ENCODE data around the gene ABL1.
"Not testable (repeated sequence)": the region's sequence is repeated elsewhere in the genome, so short reads cannot be mapped to it uniquely, and the experiment has no call there.

Gene ABL1

DNA sequence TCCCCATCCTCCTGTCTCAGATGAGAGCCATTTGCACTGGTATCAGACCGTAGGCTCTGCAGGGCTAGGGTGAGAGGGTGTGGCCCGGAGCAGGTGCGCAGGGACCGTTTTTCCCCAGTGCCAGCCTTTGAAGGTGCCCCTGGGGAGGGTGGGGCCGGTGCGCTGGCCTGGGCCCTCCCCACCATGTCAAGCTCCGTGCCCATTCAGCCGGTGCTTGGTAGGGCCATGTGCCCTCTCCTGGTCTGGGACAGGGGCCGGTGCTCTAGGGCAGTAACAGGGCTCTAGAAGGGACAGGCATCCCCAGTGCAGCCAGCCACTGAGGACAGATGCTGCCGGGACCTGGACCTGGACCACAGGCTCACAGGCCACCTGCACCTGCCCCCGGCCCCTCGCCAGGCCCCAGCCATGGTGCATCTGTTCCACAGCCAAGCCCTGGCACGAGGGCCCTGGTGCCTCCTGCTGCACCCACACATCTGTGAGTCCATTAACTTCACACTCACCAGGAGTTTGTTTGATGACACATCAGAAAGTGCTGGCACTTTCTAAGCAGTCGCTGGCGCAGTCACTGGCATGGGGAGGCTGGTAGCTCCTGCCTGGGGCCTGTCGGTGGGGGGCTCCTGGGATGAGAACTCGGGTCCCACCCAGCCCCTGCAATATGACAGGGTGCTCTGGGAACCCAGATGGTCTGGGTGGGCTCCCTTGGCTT is 66.6 kb downstream of the ABL1 start:
- DNase-seq = no peak

- no peak for DNase-seq
Observed at GRCh38 chr9:130902204-130903185, 67.4 kb downstream of the ABL1 start.

- no peak for DNase-seq
Observed at GRCh38 chr9:130903194-130904069, 68.4 kb downstream of the ABL1 start.

GRCh38 chr9:130904070-130905044 is 69.3 kb downstream of the ABL1 start:
- no peak for DNase-seq

DNA sequence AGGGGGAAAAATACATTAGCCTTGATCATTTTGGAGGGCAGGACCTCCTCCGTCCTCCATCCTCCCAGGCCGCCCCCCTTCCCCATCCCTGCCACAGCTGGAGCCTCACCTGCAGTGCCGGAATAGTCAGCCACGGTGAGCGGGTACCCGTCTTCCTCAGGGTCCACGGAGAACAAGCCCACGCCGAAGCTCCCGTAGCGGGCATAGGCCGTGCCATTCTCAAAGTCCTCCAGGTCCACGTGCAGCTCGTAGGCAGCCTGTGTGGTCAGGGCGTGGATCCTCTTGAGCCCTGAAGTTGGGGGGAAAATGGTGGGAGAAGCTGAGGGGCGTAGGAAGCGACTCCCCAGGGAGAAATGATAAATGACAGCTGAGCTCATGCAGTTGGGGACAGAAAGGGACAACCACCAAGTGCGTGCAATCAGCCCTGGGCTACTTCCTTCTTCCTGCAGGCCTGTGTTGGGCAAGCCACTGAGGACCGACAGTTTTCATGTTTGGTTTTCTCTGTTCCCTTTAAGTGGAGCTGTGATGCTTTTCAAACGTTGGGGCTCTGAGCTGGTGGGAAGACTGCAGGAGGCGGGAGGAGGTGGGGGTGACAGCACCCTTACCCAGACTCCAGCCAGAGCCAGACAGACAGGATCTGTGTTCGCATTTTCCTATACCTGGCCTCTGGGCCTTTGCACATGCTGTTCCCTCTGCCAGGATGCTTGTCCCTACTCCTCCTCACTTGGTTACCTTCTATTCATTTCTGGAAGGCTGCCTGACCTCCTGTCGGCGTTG is 70.3 kb downstream of the ABL1 start:
- DNase-seq = no peak

DNA sequence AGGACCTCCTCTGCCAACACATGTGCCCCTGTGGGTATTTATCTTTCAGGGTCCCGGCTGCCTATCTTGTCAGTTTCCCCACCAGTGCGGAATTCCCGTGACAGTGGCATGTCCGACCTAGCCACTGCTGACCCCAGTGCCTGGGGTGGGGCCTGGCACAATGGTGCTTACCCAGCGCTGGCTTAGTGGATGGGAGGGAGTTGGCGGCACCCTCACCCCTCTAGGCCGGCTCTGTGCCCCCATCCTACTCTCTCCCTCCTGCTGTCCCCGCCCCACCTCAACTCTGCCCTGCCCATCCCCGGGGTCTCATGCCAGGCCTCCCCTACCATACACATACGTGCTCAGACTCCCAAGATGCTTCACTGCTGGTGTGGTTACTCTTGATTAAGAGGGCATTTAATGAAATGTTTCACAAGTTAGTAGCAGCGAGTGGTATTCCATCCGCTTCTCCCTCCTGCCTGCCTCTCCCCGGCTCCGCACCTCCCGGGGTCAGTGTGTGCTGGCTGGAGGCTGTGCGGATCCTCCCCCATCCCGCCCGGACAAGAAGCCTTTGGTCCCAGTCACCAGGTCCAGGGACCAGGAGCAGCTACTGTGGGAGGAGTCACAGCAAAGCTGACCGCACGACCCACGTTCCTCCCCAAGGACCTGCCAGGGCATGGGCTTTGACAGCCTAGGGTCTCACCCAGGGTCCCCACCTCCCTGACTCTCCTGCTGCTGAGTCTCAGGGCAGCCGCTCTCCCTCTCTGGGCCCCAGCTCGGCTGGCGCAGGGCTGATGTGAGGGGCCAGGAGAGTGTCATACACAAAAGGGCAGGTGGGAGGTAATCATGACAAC is 71.1 kb downstream of the ABL1 start:
- no peak for DNase-seq

GRCh38 chr9:130906735-130907416 is 71.8 kb downstream of the ABL1 start:
- DNase-seq = no peak

- DNase-seq = no peak
Observed at GRCh38 chr9:130908146-130908877, 73.3 kb downstream of the ABL1 start.

- DNase-seq = no peak
Observed at GRCh38 chr9:130908878-130909355, 73.9 kb downstream of the ABL1 start.

DNA sequence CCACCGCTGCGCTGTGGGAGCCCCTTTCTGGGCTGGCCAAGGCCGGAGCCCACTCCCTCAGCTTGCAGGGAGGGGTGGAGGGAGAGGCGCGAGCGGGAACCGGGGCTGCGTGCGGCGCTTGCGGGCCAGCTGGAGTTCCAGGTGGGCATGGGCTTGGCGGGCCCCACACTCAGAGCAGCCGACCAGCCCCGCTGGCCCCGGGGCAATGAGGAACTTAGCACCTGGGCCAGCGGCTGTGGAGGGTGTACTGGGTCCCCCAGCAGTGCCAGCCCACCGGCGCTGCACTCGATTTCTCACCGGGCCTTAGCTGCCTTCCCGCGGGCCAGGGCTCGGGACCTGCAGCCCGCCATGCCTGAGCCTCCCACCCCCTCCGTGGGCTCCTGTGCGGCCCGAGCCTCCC is 75.0 kb downstream of the ABL1 start:
- not testable (repeated sequence) for DNase-seq

GRCh38 chr9:130910670-130911069 is 75.6 kb downstream of the ABL1 start:
- DNase-seq = not testable (repeated sequence)

DNA sequence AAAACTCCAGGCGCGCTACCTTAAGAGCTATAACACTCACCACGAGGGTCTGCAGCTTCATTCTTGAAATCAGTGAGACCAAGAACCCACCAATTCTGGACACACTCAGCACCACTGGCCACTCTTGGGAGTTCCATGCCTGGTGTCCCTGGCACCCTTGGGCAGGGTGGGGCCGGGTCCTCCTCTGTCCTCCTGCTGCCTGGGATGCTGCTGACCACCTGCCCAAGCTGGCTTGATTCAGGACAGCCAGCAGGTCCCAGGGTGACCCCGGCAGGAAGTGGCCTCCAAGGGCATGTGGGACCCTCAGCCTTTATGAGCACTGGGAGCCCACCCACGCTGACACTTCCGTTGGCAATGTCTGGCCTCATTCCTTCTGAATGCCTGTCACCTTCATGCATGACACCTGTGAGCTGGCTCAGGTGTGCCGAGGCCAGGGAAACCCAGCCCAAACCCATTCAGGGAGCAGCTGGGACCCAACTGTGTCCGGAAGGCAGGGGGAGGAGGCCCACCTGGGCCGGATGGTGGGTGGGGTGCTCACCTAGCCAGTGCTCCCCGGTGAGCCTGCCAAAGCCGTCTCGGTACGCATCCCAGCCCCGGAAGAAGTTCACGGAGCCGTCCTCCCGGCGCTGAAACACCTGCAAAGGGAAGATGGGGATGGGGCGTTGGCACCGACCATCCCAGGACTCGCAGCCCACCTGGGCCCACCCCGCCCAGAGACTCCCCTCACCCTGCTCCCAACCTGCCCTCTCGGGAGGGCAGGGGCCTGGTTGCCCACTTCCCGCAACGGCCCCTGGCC is 76.4 kb downstream of the ABL1 start:
- DNase-seq = no peak

- peak in 29 of 56 donors; percentile 10 to 86 (median 39) for DNase-seq
Observed at GRCh38 chr9:130912932-130913598, 78.0 kb downstream of the ABL1 start.

- no peak for DNase-seq
Observed at GRCh38 chr9:130913599-130914416, 78.8 kb downstream of the ABL1 start.
